ENCODE measurements around the gene RGS17. TPM values are rescaled to one million over a fixed set of nuclear protein-coding genes. Genes with fewer than 3 reads are reported as not detected.

RGS17 gene
- total RNA-seq, 1 donor from 2014 or later, result 0.26 TPM

DNA sequence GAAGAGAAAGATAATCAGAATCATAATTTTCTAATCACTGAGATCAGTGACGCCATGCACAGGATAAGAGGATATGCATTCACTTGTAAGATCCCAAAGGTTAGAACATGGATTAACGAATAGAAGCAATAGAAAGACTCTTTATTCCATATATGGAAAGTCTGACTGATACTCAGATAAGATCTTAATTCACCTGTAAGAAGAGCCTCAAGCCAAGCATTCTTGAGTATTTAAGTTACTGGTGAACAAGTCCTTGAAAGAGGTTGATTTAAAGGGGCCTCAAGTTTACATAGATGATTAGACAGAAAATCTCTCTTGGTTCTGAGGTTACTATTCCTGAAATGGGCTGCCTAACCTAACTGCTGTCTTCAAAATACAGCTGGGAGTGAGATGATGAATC is 74.8 kb downstream of the RGS17 start:
- H3K27me3 ChIP-seq, result no peaks in the 10 kb centered on the region
- H3K36me3 ChIP-seq, result no peaks in the 10 kb centered on the region
- no peak for ATAC-seq
- no peaks in the 10 kb centered on the region for H3K9me3 ChIP-seq
- intact Hi-C loops (cut with DNase I), result no loop called here
- TF ChIP-seq, protein P1, sequence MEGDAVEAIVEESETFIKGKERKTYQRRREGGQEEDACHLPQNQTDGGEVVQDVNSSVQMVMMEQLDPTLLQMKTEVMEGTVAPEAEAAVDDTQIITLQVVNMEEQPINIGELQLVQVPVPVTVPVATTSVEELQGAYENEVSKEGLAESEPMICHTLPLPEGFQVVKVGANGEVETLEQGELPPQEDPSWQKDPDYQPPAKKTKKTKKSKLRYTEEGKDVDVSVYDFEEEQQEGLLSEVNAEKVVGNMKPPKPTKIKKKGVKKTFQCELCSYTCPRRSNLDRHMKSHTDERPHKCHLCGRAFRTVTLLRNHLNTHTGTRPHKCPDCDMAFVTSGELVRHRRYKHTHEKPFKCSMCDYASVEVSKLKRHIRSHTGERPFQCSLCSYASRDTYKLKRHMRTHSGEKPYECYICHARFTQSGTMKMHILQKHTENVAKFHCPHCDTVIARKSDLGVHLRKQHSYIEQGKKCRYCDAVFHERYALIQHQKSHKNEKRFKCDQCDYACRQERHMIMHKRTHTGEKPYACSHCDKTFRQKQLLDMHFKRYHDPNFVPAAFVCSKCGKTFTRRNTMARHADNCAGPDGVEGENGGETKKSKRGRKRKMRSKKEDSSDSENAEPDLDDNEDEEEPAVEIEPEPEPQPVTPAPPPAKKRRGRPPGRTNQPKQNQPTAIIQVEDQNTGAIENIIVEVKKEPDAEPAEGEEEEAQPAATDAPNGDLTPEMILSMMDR (IDR thresholded peaks at IDR 0.05), result no peak
- H3K4me1 ChIP-seq, result no peaks in the 10 kb centered on the region
- H3K4me3 ChIP-seq, result no peak overlapping the region
- H3K27ac ChIP-seq, result no peak overlapping the region
- DNase-seq, result no peak

DNA sequence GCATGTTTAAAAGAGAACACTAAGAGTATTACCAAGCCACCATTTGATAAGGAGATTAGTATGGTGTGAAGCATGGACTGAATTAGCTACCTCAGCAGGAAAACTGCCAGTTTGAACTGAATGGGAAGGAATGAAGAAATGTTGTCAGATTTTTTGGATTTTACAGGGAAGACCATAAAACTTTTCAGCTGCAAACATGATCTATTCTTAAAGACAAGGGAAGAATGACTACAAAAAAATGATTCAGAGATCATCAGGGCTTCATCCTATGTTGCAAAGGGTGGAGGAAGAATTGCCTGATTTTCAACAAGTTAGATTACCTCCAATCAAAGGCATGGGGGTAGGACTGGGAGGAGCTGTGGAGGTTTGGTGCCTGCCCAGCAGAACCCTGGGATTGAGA is 79.3 kb downstream of the RGS17 start:
- H3K9me3 ChIP-seq, result no peaks in the 10 kb centered on the region
- H3K36me3 ChIP-seq, result no peaks in the 10 kb centered on the region
- intact Hi-C loops (cut with DNase I), result no loop called here
- H3K4me1 ChIP-seq, result no peaks in the 10 kb centered on the region
- ATAC-seq, result no peak
- no peaks in the 10 kb centered on the region for H3K27me3 ChIP-seq
- DNase-seq, result no peak
- TF ChIP-seq, protein P1 (IDR thresholded peaks at IDR 0.05), result no peak
- H3K4me3 ChIP-seq, result no peak overlapping the region
- H3K27ac ChIP-seq, result no peak overlapping the region

DNA sequence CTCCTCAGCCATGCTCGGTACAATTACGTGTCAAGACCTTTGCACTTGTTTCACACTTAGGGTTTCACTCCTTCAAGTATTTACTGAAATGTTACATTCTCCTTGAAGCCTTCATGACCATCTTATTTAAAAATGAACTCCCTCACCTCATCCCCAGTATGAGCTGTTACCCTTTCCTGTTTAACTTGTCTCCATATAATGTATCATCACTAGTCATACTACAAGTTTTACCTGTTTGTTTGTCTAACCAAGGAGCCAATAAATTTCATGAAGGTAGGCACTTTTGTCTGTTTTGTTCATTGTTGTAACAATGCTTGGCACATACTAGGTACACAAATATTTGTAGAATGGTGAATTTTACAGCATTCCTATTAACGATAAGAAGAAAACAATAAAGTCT is 82.5 kb downstream of the RGS17 start:
- Histone ChIP-seq H3K4me3 (no peak overlapping the region), H3K9me3 (no peaks in the 10 kb centered on the region), H3K4me1 (no peaks in the 10 kb centered on the region), H3K36me3 (no peaks in the 10 kb centered on the region), H3K27ac (no peak overlapping the region), H3K27me3 (no peaks in the 10 kb centered on the region)
- no peak for ATAC-seq
- intact Hi-C loops (cut with DNase I), result no loop called here
- no peak for DNase-seq
- TF ChIP-seq, protein P1 (IDR thresholded peaks at IDR 0.05), result no peak

DNA sequence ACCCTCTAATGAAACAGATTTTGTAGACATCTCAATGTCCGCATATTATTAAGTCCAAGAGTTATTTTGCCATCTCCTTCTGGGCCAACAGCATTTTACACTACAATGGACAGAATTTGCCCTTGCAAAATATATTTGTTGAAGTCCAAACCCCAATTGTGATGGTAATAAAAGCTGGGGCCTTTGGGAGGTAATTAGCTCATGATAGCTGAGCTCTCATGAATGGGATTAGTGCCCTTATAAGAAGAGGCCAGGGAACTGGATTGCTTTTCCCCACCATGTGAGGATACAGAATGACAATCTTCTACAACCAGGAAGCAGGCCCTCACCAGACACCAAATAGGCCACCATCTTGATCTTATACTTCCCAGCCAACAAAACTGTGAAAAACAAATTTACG is 83.7 kb downstream of the RGS17 start:
- DNase-seq, result no peak
- Histone ChIP-seq H3K27me3 (no peaks in the 10 kb centered on the region), H3K27ac (no peak overlapping the region), H3K36me3 (no peaks in the 10 kb centered on the region), H3K9me3 (no peaks in the 10 kb centered on the region), H3K4me1 (no peaks in the 10 kb centered on the region), H3K4me3 (no peak overlapping the region)
- TF ChIP-seq, protein P1 (IDR thresholded peaks at IDR 0.05), result no peak
- ATAC-seq, result no peak
- intact Hi-C loops (cut with DNase I), result no loop called here

DNA sequence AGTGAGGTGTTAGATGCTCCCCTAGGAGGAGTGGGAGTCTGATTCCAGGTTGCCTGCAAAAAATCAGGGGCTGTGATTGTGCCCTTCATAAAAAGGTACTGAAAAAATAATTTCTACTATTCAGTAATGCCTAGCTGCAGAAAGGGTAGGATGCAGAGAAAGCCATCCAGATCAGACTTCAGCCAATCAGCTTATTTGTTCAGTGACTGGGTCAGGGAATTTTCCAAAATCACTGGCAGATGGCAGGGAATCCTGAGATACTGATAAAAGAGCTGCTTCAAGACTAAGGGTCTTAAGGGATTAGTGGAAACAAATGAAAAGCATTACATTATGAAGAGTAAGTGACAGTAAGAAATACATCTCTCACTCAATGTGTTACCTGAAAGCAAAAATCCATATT is 85.8 kb downstream of the RGS17 start:
- no peaks in the 10 kb centered on the region for H3K36me3 ChIP-seq
- H3K27ac ChIP-seq, result no peak overlapping the region
- H3K27me3 ChIP-seq, result no peaks in the 10 kb centered on the region
- H3K4me3 ChIP-seq, result no peak overlapping the region
- intact Hi-C loops (cut with DNase I), result no loop called here
- H3K4me1 ChIP-seq, result no peaks in the 10 kb centered on the region
- ATAC-seq (no peak), DNase-seq (no peak)
- TF ChIP-seq, protein P1 (IDR thresholded peaks at IDR 0.05), result no peak
- H3K9me3 ChIP-seq, result no peaks in the 10 kb centered on the region

DNA sequence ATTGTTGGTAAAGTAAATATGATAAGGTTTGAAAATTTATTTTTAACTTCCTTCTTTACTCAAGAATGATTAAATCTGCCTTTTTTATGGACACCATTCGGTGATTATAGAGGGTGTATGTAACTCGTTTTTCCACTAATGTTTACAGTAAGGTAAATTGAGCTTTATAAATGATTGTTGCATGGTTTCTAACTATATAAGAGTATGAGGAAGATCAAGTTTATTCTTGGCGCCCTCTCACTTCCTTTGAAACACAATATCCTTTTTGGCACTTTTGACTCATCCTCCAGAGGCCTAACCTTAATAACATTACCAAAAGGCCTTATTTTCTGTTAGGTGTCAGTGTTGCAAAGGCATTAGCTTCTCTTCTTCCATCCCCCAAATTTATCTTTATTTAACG is 86.8 kb downstream of the RGS17 start:
- intact Hi-C loops (cut with DNase I), result no loop called here
- no peak overlapping the region for H3K4me3 ChIP-seq
- DNase-seq (no peak), ATAC-seq (no peak)
- H3K27me3 ChIP-seq, result no peaks in the 10 kb centered on the region
- H3K4me1 ChIP-seq, result no peaks in the 10 kb centered on the region
- TF ChIP-seq, protein P1 (IDR thresholded peaks at IDR 0.05), result no peak
- H3K36me3 ChIP-seq, result no peaks in the 10 kb centered on the region
- no peaks in the 10 kb centered on the region for H3K9me3 ChIP-seq
- H3K27ac ChIP-seq, result no peak overlapping the region
